Measurements from ENCODE around the gene KRTAP10-7. TPM values are rescaled to one million over a fixed set of nuclear protein-coding genes. Genes with fewer than 3 reads are reported as not detected.
"Not testable (repeated sequence)": the region's sequence is repeated elsewhere in the genome, so short reads cannot be mapped to it uniquely, and the experiment has no call there.

KRTAP10-7 gene
- total RNA-seq, 4 donors from 2014 or later, result not detected

DNA sequence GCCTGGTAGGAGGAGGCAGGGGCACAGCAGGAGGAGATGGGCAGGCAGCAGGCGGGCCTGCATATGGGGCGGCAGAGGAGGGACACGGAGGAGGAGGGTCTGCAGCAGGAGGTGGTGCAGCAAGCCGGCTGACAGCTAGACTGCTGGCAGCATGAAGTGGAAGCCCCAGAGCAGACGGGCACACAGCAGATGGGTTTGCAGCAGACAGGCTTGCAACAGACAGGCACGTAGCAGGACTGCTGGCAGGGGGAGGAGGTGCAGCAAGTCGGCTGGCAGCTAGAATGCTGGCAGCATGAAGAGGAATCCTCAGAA, 20.6 kb upstream of the KRTAP10-7 start:
- WGBS, 2 donors, result 69 to 75% methylated on average over 7 of the region's 7 CpGs
- H3K27me3 ChIP-seq, result no peaks in the 10 kb centered on the region
- no peak overlapping the region for H3K4me3 ChIP-seq
- TF ChIP-seq, protein P1, sequence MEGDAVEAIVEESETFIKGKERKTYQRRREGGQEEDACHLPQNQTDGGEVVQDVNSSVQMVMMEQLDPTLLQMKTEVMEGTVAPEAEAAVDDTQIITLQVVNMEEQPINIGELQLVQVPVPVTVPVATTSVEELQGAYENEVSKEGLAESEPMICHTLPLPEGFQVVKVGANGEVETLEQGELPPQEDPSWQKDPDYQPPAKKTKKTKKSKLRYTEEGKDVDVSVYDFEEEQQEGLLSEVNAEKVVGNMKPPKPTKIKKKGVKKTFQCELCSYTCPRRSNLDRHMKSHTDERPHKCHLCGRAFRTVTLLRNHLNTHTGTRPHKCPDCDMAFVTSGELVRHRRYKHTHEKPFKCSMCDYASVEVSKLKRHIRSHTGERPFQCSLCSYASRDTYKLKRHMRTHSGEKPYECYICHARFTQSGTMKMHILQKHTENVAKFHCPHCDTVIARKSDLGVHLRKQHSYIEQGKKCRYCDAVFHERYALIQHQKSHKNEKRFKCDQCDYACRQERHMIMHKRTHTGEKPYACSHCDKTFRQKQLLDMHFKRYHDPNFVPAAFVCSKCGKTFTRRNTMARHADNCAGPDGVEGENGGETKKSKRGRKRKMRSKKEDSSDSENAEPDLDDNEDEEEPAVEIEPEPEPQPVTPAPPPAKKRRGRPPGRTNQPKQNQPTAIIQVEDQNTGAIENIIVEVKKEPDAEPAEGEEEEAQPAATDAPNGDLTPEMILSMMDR (IDR thresholded peaks at IDR 0.05), result no peak
- TF ChIP-seq EP300 (IDR thresholded peaks at IDR 0.05) (no peak), POLR2A (IDR thresholded peaks at IDR 0.05) (no peak)
- no peak overlapping the region for H3K27ac ChIP-seq
- no peaks in the 10 kb centered on the region for H3K4me1 ChIP-seq
- no peak for DNase-seq (ENCODE audit: low spot score in 2 of 2)
- no peaks in the 10 kb centered on the region for H3K36me3 ChIP-seq
- H3K9me3 ChIP-seq, result peaks cover 0 to 64% (median 3%) of the 10 kb centered on the region in 4 donors

DNA sequence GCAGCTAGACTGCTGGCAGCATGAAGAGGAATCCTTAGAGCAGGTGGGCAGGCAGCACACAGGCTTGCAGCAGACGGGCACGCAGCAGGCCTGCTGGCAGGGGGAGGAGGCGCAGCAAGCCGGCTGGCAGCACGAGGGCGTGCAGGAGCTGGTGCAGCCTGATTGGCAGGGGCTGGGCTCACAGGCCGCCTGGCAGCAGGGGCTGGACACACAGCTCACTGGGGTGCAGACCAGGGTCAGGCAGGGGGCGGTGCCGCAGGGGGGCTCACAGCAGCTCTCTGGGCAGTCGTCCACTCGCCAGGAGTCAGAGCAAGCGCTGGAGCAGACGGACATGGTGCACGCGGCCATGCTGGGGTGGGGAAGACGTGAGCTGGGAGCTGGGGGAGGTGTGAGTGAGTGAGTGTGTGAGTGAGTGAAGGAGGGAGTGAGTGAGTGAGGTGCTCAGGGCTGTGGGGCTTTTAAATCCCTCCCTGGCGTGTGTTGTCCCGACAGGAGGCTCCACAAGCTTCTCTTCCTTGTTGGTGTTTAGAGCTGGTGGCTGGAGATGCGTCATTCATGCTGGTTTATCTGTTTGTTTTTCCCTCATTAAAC, 20.1 kb upstream of the KRTAP10-7 start, which contains the start of gene KRTAP10-5:
KRTAP10-5 (minus strand) TSS at position 374 of the 591 bp plus-strand sequence; CDS start at position 348, 26 bp downstream.
- not testable (repeated sequence) for H3K27me3 ChIP-seq; H3K4me1 ChIP-seq; H3K27ac ChIP-seq; DNase-seq (ENCODE audit: low spot score in 2 of 2); H3K4me3 ChIP-seq; H3K36me3 ChIP-seq
- 47 to 57% methylated on average over 18 of the region's 19 CpGs for WGBS, 2 donors
- peaks cover 0 to 64% (median 3%) of the 10 kb centered on the region in 4 donors for H3K9me3 ChIP-seq

- WGBS, 2 donors, result 88 to 90% methylated on average over 3 of the region's 3 CpGs
These were observed 19.2 kb upstream of the KRTAP10-7 start for GRCh38 chr21:44581158-44581557.

DNA sequence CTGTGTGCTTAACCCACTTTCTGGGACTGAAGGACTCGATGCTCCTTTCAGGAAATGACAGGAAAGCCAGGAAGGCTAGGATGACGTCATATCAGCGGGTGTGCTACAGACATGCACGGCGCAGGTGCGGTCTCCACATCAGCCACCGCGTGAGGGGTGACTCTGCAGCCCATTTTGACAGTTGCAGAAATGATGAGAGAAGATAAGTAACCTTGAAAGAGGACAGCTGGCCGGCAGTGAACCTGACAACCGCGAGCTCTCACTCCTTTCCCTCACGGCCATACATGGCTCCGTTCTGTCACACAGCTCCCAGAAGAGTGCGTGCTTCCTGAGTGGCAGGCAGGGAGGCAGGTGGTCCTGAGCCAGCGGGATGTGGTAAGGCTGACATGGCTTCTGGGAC, 18.3 kb upstream of the KRTAP10-7 start:
- no peak for DNase-seq (ENCODE audit: low spot score in 2 of 2)
- H3K27ac ChIP-seq, result no peak overlapping the region
- TF ChIP-seq EP300 (IDR thresholded peaks at IDR 0.05) (no peak), POLR2A (IDR thresholded peaks at IDR 0.05) (no peak)
- TF ChIP-seq, protein P1 (IDR thresholded peaks at IDR 0.05), result no peak
- H3K4me1 ChIP-seq, result no peaks in the 10 kb centered on the region
- peaks cover 0 to 63% (median 3%) of the 10 kb centered on the region in 4 donors for H3K9me3 ChIP-seq
- no peak overlapping the region for H3K4me3 ChIP-seq
- H3K27me3 ChIP-seq, result peaks cover 0 to 11% of the 10 kb centered on the region in 2 donors
- H3K36me3 ChIP-seq, result no peaks in the 10 kb centered on the region
- 75 to 78% methylated on average over 15 of the region's 15 CpGs for WGBS, 2 donors

More at GRCh38 chr21:44581158-44581557, 19.2 kb upstream of the KRTAP10-7 start:
- Histone ChIP-seq H3K4me3 (no peak overlapping the region), H3K36me3 (no peaks in the 10 kb centered on the region), H3K27ac (no peak overlapping the region), H3K9me3 (peaks cover 0 to 64% (median 3%) of the 10 kb centered on the region in 4 donors), H3K4me1 (no peaks in the 10 kb centered on the region), H3K27me3 (peaks cover 0 to 11% of the 10 kb centered on the region in 2 donors)
- DNase-seq (ENCODE audit: low spot score in 2 of 2), result no peak
- no peak for TF ChIP-seq POLR2A (IDR thresholded peaks at IDR 0.05)
- TF ChIP-seq, protein P1 (IDR thresholded peaks at IDR 0.05), result no peak
- no peak for TF ChIP-seq EP300 (IDR thresholded peaks at IDR 0.05)

- H3K4me3 ChIP-seq, result no peak overlapping the region
- 21 to 31% methylated on average over 11 of the region's 11 CpGs for WGBS, 2 donors
- no peak for DNase-seq (ENCODE audit: low spot score in 2 of 2)
- H3K27me3 ChIP-seq, result peaks cover 0 to 11% of the 10 kb centered on the region in 2 donors
- H3K4me1 ChIP-seq, result no peaks in the 10 kb centered on the region
- no peaks in the 10 kb centered on the region for H3K36me3 ChIP-seq
- TF ChIP-seq, protein P1 (IDR thresholded peaks at IDR 0.05), result no peak
- TF ChIP-seq POLR2A (IDR thresholded peaks at IDR 0.05), result no peak
- TF ChIP-seq EP300 (IDR thresholded peaks at IDR 0.05), result no peak
- H3K27ac ChIP-seq, result no peak overlapping the region
- peaks cover 0 to 59% (median 3%) of the 10 kb centered on the region in 4 donors for H3K9me3 ChIP-seq
These were observed 17.2 kb upstream of the KRTAP10-7 start for GRCh38 chr21:44583089-44583799.

Measured in tibial nerve (tissue), 4 donors.